Right atrium auricular region (tissue), 2 donors: ENCODE measurements around the gene TXN2. TPM values are rescaled to one million over a fixed set of nuclear protein-coding genes. Genes with fewer than 3 reads are reported as not detected.
A peak's percentile ranks its signal among the peaks of the same experiment; 100 is the strongest.

Source experiments
- DNase-seq: peaks from one replicate; pipeline ENCODE4 v3.0.0-alpha.2; 2019; ENCODE audit warnings: low spot score
- H3K27ac ChIP-seq, 2 donors: fragments of 200-600 bp; sonication (generic); 1 replicate in 1 of 2; 2 replicates in 1 of 2; pipeline ENCODE4 v1.5.1; 2016 to 2019
- H3K27me3 ChIP-seq, 2 donors: fragments of 200-600 bp; sonication (generic); one replicate each; pipeline versions ENCODE4 v1.5.1 to v1.6.0; 2017 to 2019
- H3K36me3 ChIP-seq: fragments of 200-600 bp; sonication (generic); one replicate; pipeline ENCODE4 v1.5.1; 2016
- H3K4me1 ChIP-seq, 2 donors: fragments of 200-600 bp; sonication (generic); one replicate each; pipeline versions ENCODE4 v1.5.1 to v1.6.0; 2017 to 2019
- H3K4me3 ChIP-seq, 2 donors: fragments of 200-600 bp; sonication (generic); 1 replicate in 1 of 2; 2 replicates in 1 of 2; pipeline ENCODE4 v1.5.1; 2017 to 2019; ENCODE audit warnings: mild to moderate bottlenecking in 1 of 2, moderate library complexity in 1 of 2
- H3K9me3 ChIP-seq, 2 donors: fragments of 200-600 bp; sonication (generic); one replicate each; pipeline ENCODE4 v1.5.1; 2019
- total RNA-seq, 2 donors: library from RNA; depleted of rRNA; stranded (reverse); fragments of >200 nt; gene quantifications; one replicate each; pipeline ENCODE4 v1.1.0, GENCODE V29; 2016
- TF ChIP-seq, protein P1 (sequence below), 2 donors: fragments of 200-600 bp; sonication (generic); IDR thresholded peaks; one replicate each; pipeline ENCODE4 v1.5.1; 2019; ENCODE audit warnings: antibody characterized with exemption in 2 of 2

The TXN2 gene
- total RNA-seq, 2 donors from 2014 or later: 70.6 to 82.1 TPM

DNA sequence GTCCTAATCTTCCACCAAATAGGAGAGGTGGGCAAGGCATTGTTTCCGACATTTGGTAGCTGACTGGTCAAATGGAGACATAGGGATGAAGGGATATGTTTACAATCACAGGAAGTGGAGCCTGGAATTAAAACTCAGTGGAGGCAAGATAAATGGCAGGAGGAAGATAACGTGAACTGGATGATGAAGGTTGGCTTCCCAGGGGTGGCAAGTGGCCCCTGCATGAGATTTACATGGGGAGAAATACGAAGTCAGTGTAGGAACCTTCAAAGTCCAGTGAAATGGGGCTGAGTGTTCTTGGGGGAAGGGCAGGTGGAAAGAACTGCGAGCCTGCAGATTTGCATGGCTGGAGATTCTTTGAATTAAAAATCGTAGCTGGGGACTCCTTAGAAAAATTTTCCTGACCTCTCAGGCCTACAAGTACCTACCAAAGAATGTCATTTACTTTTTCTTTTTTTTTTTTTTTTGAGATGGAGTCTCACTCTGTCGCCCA, 26.1 kb upstream of the TXN2 start:
- Histone ChIP-seq H3K4me1 (peaks cover 0 to 19% of the 10 kb centered on the region in 2 donors), H3K27me3 (no peaks in the 10 kb centered on the region)
- no peak for DNase-seq

DNA sequence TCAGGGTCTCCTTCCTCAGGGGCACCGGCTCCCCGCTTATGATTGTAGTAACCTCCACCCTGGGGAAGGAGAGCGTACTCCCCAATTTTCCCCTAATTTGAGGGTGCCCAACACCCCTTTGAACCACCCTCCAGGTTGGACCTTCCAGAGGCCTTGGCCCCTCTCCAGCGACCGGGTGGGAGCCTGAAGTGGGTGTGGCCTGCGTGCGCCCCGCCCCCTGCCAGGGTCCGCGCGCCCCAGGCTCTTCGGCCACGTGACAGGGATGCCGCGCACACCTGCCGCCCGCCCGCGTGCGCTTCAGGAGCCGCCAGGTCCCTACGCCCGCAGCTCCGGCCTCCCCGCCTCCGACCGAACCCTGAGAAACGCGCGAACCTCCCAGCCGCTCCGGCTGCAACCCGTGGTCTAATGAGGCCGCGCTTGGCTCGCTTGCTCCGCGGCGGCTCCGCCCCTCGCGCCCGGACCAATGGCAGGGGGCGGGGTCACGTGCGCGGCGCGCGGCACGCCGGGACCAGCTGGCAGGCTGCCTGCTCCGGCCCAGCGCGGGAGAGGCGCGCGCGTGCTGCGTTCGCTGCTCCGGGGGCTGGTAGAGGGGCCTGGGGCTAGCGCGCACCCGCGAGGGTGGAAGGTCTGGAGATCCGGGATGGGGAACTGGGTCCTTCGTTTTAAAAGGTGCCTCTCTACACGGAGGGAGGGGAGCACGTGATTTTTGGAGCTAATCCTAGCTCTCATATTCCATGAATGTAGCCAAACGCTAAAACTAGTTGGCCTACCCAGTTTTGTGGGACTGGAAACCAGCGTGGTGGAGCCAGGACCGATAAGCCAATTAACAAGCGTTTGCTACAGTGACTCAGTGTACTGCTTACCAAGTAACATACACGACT, 25.4 kb upstream of the TXN2 start, which contains the start of gene FOXRED2:
FOXRED2 (minus strand) TSS at position 404 of the 881 bp plus-strand sequence. CDS start 618 bp downstream, outside the sequence.
- H3K27me3 ChIP-seq: no peaks in the 10 kb centered on the region
- DNase-seq: peak; percentile 86
- no peaks in the 10 kb centered on the region for H3K9me3 ChIP-seq
- peak within 1 kb of the TSS; percentile 46 to 68 for H3K4me3 ChIP-seq
- H3K4me1 ChIP-seq: peaks cover 0 to 19% of the 10 kb centered on the region in 2 donors
- peaks cover 14% of the 10 kb centered on the region for H3K36me3 ChIP-seq
- TF ChIP-seq, protein P1, sequence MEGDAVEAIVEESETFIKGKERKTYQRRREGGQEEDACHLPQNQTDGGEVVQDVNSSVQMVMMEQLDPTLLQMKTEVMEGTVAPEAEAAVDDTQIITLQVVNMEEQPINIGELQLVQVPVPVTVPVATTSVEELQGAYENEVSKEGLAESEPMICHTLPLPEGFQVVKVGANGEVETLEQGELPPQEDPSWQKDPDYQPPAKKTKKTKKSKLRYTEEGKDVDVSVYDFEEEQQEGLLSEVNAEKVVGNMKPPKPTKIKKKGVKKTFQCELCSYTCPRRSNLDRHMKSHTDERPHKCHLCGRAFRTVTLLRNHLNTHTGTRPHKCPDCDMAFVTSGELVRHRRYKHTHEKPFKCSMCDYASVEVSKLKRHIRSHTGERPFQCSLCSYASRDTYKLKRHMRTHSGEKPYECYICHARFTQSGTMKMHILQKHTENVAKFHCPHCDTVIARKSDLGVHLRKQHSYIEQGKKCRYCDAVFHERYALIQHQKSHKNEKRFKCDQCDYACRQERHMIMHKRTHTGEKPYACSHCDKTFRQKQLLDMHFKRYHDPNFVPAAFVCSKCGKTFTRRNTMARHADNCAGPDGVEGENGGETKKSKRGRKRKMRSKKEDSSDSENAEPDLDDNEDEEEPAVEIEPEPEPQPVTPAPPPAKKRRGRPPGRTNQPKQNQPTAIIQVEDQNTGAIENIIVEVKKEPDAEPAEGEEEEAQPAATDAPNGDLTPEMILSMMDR (IDR thresholded peaks at IDR 0.05): no peak
- H3K27ac ChIP-seq: peak within 1 kb of the TSS; percentile 74 to 79

More for the DNA sequence above, 26.1 kb upstream of the TXN2 start:
- Histone ChIP-seq H3K27ac (peak overlapping the region; percentile 74 to 79), H3K36me3 (peaks cover 21% of the 10 kb centered on the region), H3K9me3 (no peaks in the 10 kb centered on the region), H3K4me3 (peak overlapping the region in 1 of 2 donors; percentile 68)
- TF ChIP-seq, protein P1 (IDR thresholded peaks at IDR 0.05): no peak

DNA sequence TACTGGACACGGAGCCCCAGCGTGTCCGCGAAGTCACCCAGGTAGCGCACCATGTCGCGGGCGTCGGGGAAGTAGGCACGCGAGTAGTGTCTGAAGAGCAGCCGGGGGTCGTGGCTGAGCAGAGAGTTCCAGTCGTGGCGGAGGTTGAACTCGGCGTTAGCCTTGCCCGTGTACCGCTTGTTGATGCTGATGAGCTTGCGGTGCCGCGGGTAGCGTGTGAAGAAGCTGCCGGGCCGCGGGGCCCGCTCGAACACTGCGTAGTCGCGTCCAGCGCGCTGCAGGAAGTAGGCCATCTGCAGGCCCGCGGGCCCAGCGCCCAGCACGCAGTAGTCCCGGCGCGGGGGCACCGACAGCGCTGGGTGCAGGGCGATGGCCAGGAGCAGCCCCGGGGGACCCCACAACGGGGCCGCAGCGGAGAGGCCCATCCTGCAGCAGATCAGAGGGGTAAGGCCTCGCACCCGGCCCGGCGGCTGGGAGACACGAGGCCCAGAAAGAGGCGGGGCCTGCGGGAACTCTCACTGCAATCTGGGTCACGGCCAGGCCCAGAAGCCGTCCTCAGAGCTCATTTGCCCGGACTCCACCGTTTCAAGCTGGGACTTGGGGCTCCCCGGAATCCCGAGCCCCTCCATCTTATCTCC, 24.7 kb upstream of the TXN2 start:
- H3K4me3 ChIP-seq: peak overlapping the region in 1 of 2 donors; percentile 68
- no peak for DNase-seq

GRCh38 chr22:36497910-36498665, 16.6 kb upstream of the TXN2 start:
- Histone ChIP-seq H3K27ac (no peak overlapping the region), H3K27me3 (no peaks in the 10 kb centered on the region), H3K36me3 (peaks cover 7% of the 10 kb centered on the region), H3K4me1 (no peaks in the 10 kb centered on the region), H3K9me3 (no peaks in the 10 kb centered on the region), H3K4me3 (no peak overlapping the region)
- DNase-seq: no peak
- TF ChIP-seq, protein P1 (IDR thresholded peaks at IDR 0.05): no peak

More for the DNA sequence above, 24.7 kb upstream of the TXN2 start:
- Histone ChIP-seq H3K36me3 (peaks cover 9% of the 10 kb centered on the region), H3K27me3 (no peaks in the 10 kb centered on the region), H3K27ac (peak overlapping the region in 1 of 2 donors; percentile 79), H3K4me1 (peaks cover 0 to 19% of the 10 kb centered on the region in 2 donors), H3K9me3 (no peaks in the 10 kb centered on the region)
- TF ChIP-seq, protein P1 (IDR thresholded peaks at IDR 0.05): no peak

- TF ChIP-seq, protein P1 (IDR thresholded peaks at IDR 0.05): no peak
- Histone ChIP-seq H3K36me3 (peaks cover 21% of the 10 kb centered on the region), H3K4me1 (peaks cover 0 to 11% of the 10 kb centered on the region in 2 donors), H3K27ac (no peak overlapping the region), H3K4me3 (no peak overlapping the region), H3K9me3 (no peaks in the 10 kb centered on the region), H3K27me3 (no peaks in the 10 kb centered on the region)
- DNase-seq: no peak
These were observed 12.3 kb upstream of the TXN2 start for GRCh38 chr22:36493690-36494110.
